Breast epithelium (tissue), 3 donors: ENCODE measurements around the gene ARHGAP15.

Experiments used
- CTCF ChIP-seq, 3 donors: fragments of 450-650 bp; IDR thresholded peaks; one replicate each; pipeline ENCODE4 v1.5.1; 2016 to 2017; ENCODE audit warnings: antibody characterized with exemption in 3 of 3, mild to moderate bottlenecking in 3 of 3, moderate library complexity in 3 of 3
- POLR2A ChIP-seq: fragments of 450-650 bp; IDR thresholded peaks from one replicate; pipeline ENCODE4 v1.6.1; 2016; ENCODE audit warnings: antibody characterized with exemption, mild to moderate bottlenecking, moderate library complexity
- POLR2AphosphoS5 ChIP-seq, 3 donors: sonication (generic); formaldehyde crosslinking; IDR thresholded peaks; one replicate each; pipeline ENCODE4 v1.6.1; 2017; ENCODE audit warnings: antibody characterized with exemption in 3 of 3

- no peak for TF ChIP-seq CTCF (IDR thresholded peaks at IDR 0.05)
- TF ChIP-seq POLR2A = no peak
- no peak for TF ChIP-seq POLR2AphosphoS5 (IDR thresholded peaks at IDR 0.05)
These were observed 326.1 kb downstream of the ARHGAP15 start for GRCh38 chr2:143455317-143455716.
